WERI-Rb-1 (cell line): ENCODE data around the gene PLAGL2.

Source experiments
- DNase-seq: peaks from one replicate; pipeline ENCODE4 v3.0.0-alpha.2; 2020
- H3K27ac ChIP-seq: fragments of 250-450 bp; sonication (Bioruptor Pico); 2 replicates; pipeline ENCODE4 v1.5.1; 2020; ENCODE audit warnings: mild to moderate bottlenecking, moderate library complexity
- H3K27me3 ChIP-seq: fragments of 250-450 bp; sonication (Bioruptor Pico); 2 replicates; pipeline ENCODE4 v1.5.1; 2021; ENCODE audit warnings: mild to moderate bottlenecking, low read depth, moderate library complexity; ENCODE audit not compliant: insufficient read depth, severe bottlenecking
- H3K36me3 ChIP-seq: fragments of 250-450 bp; sonication (Bioruptor Pico); 2 replicates; pipeline ENCODE4 v1.5.1; 2020; ENCODE audit warnings: mild to moderate bottlenecking, moderate library complexity
- H3K4me3 ChIP-seq: 2 replicates; pipeline ENCODE4 v1.5.1; 2011; ENCODE audit warnings: low read depth, mild to moderate bottlenecking, control low read depth, low read length
- H3K9me3 ChIP-seq: fragments of 250-450 bp; sonication (Bioruptor Pico); 2 replicates; pipeline ENCODE4 v1.5.1; 2021; ENCODE audit warnings: mild to moderate bottlenecking, moderate library complexity; ENCODE audit not compliant: severe bottlenecking
- CTCF ChIP-seq: IDR thresholded peaks from 2 replicates; pipeline ENCODE4 v1.5.1; 2011; ENCODE audit warnings: low read depth, mild to moderate bottlenecking, control low read depth, inconsistent platforms, low read length

PLAGL2 gene

GRCh38 chr20:32208499-32209154 lies 1.1 kb upstream of the PLAGL2 start:
- Histone ChIP-seq H3K27me3 (no peaks in the 10 kb centered on the region), H3K9me3 (no peaks in the 10 kb centered on the region), H3K4me3 (peak overlapping the region; percentile 94), H3K27ac (no peak overlapping the region), H3K36me3 (peaks cover 37% of the 10 kb centered on the region)
- no peak for DNase-seq
- no peak for TF ChIP-seq CTCF

- TF ChIP-seq CTCF = no peak
- DNase-seq = no peak
- Histone ChIP-seq H3K4me3 (peak overlapping the region; percentile 95), H3K36me3 (peaks cover 48% of the 10 kb centered on the region), H3K27ac (peak overlapping the region; percentile 94), H3K9me3 (no peaks in the 10 kb centered on the region), H3K27me3 (no peaks in the 10 kb centered on the region)
These were observed 550 bp downstream of the PLAGL2 start for GRCh38 chr20:32206760-32207625.

- peaks cover 48% of the 10 kb centered on the region for H3K36me3 ChIP-seq
- peak; percentile 44 for DNase-seq
- peak overlapping the region; percentile 95 for H3K4me3 ChIP-seq
- TF ChIP-seq CTCF = no peak
- H3K27me3 ChIP-seq = no peaks in the 10 kb centered on the region
- H3K27ac ChIP-seq = peak overlapping the region; percentile 94
- H3K9me3 ChIP-seq = no peaks in the 10 kb centered on the region
These were observed 1.4 kb downstream of the PLAGL2 start for GRCh38 chr20:32205843-32206759.

- H3K27ac ChIP-seq = peak overlapping the region; percentile 94
- no peaks in the 10 kb centered on the region for H3K9me3 ChIP-seq
- H3K27me3 ChIP-seq = no peaks in the 10 kb centered on the region
- peaks cover 52% of the 10 kb centered on the region for H3K36me3 ChIP-seq
- peak overlapping the region; percentile 95 for H3K4me3 ChIP-seq
- no peak for DNase-seq
- no peak for TF ChIP-seq CTCF
These were observed 2.3 kb downstream of the PLAGL2 start for GRCh38 chr20:32205110-32205842.
